Mesangial cell (primary cell): ENCODE data around the gene COL6A6. TPM values are rescaled to one million over a fixed set of nuclear protein-coding genes. Genes with fewer than 3 reads are reported as not detected.

Source experiments
- total RNA-seq: library from RNA; depleted of rRNA; stranded (reverse); fragments of >200 nt; gene quantifications from 2 replicates; pipeline ENCODE4 v1.2.3, GENCODE V29; 2015

Gene COL6A6
- total RNA-seq, result under 0.01 TPM in 1 of 2 replicates, not detected in the other

GRCh38 chr3:130516645-130517512 lies at the start of gene COL6A6:
Gene COL6A6 (plus strand): TSS chr3:130517177. CDS start chr3:130560365, 43,188 bp downstream.

Other genes starting within 250 kb of the COL6A6 start
- gene COL6A5, start 171.5 kb upstream of the COL6A6 start, total RNA-seq, result under 0.01 and 0.89 TPM in 2 replicates
- 26.5 and 31.3 TPM in 2 replicates for gene PIK3R4, start 229.7 kb downstream of the COL6A6 start, total RNA-seq